ENCODE results near the gene FCER2. TPM values are rescaled to one million over a fixed set of nuclear protein-coding genes. Genes with fewer than 3 reads are reported as not detected.

FCER2 gene
- total and polyA plus RNA-seq, 8 donors = 0.48 to 1.5 TPM; not detected in 6

DNA sequence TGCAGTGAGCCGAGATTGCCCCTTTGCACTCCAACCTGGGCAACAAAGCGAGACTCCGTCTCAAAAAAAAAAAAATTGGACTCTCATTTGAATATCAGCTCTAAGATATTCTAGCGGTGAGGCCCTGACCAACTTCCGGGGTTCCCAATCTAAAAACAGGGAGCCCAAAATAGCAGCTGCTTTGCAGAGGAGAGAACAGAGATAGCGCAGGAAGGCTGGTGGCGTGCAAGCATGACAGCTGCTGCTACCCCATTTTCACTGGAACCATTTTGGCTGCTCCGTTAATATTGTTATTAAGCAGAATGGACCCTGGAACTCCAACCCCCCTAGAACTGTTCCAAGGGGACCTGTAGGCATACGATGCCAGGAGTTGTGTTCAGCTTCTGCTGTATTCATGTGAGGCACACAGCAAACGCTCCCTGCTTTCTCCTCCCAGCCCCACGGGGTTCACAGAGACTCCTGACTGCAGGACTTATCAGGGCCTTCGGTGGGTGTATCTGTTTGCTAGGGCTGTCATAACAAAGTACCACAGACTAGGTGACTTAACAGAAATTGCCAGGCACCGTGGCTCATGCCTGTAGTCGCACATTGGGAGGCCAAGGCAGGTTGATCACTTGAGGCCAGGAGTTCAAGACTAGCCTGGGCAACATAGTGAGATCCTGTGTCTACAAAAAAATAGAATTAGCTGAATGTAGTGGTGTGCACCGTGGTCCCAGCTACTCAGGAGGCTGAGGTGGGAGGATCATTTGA lies 53.5 kb downstream of the FCER2 start:
- DNase-seq = no peak
- no peak for TF ChIP-seq CTCF (IDR thresholded peaks at IDR 0.05)
- TF ChIP-seq POLR2A (IDR thresholded peaks at IDR 0.05) = no peak
- TF ChIP-seq EP300 (IDR thresholded peaks at IDR 0.05) = no peak
- no peak for TF ChIP-seq POLR2AphosphoS5 (IDR thresholded peaks at IDR 0.05)
- Histone ChIP-seq H3K27ac (no peak overlapping the region), H3K27me3 (peaks cover 0 to 40% (median 0%) of the 10 kb centered on the region in 3 donors), H3K4me3 (no peak overlapping the region), H3K4me1 (peaks cover 0 to 31% (median 14%) of the 10 kb centered on the region in 4 donors), H3K9me3 (no peaks in the 10 kb centered on the region), H3K36me3 (peaks cover 0 to 34% (median 30%) of the 10 kb centered on the region in 4 donors)
- intact Hi-C loops (cut with DNase I; ENCODE audit: low total_unique reads) = no loop called here
- WGBS, 5 donors = 67 to 85% (median 76%) methylated on average over 15 of the region's 15 CpGs

GRCh38 chr19:7647156-7647555 lies 54.8 kb downstream of the FCER2 start:
- no peak for DNase-seq
- TF ChIP-seq POLR2A (IDR thresholded peaks at IDR 0.05) (no peak), POLR2AphosphoS5 (IDR thresholded peaks at IDR 0.05) (no peak), EP300 (IDR thresholded peaks at IDR 0.05) (no peak), CTCF (IDR thresholded peaks at IDR 0.05) (no peak)
- Histone ChIP-seq H3K4me3 (no peak overlapping the region), H3K36me3 (peaks cover 0 to 45% (median 39%) of the 10 kb centered on the region in 4 donors), H3K4me1 (peaks cover 0 to 25% (median 5%) of the 10 kb centered on the region in 4 donors), H3K27ac (no peak overlapping the region), H3K9me3 (no peaks in the 10 kb centered on the region), H3K27me3 (peaks cover 0 to 51% (median 0%) of the 10 kb centered on the region in 3 donors)
- WGBS, 5 donors = 85 to 95% (median 92%) methylated on average over 21 to 26 of the region's 26 CpGs
- intact Hi-C loops (cut with DNase I; ENCODE audit: low total_unique reads) = no loop called here

DNA sequence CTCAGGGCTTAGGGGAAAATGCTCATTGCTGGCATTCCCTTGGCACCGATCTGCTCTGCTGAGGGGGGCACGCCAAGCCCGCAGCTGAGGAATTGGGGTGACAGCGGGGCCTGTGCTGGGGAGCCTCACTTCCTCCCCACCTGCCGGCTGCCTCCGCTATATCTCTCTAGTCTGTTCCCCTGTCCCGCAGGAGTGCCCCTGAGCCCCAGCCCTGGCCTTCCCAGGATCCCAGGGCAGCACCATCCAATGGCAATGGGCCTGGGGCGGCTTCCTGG lies 55.6 kb downstream of the FCER2 start:
- DNase-seq = no peak
- Histone ChIP-seq H3K4me3 (no peak overlapping the region), H3K27ac (no peak overlapping the region), H3K4me1 (peaks cover 0 to 17% (median 0%) of the 10 kb centered on the region in 4 donors), H3K27me3 (peaks cover 0 to 52% (median 0%) of the 10 kb centered on the region in 3 donors), H3K9me3 (no peaks in the 10 kb centered on the region), H3K36me3 (peaks cover 0 to 53% (median 42%) of the 10 kb centered on the region in 4 donors)
- WGBS, 5 donors = 69 to 90% (median 87%) methylated on average over 8 of the region's 8 CpGs
- no peak for TF ChIP-seq EP300 (IDR thresholded peaks at IDR 0.05)
- no peak for TF ChIP-seq POLR2AphosphoS5 (IDR thresholded peaks at IDR 0.05)
- TF ChIP-seq CTCF (IDR thresholded peaks at IDR 0.05) = no peak
- TF ChIP-seq POLR2A (IDR thresholded peaks at IDR 0.05) = no peak
- intact Hi-C loops (cut with DNase I; ENCODE audit: low total_unique reads) = no loop called here

DNA sequence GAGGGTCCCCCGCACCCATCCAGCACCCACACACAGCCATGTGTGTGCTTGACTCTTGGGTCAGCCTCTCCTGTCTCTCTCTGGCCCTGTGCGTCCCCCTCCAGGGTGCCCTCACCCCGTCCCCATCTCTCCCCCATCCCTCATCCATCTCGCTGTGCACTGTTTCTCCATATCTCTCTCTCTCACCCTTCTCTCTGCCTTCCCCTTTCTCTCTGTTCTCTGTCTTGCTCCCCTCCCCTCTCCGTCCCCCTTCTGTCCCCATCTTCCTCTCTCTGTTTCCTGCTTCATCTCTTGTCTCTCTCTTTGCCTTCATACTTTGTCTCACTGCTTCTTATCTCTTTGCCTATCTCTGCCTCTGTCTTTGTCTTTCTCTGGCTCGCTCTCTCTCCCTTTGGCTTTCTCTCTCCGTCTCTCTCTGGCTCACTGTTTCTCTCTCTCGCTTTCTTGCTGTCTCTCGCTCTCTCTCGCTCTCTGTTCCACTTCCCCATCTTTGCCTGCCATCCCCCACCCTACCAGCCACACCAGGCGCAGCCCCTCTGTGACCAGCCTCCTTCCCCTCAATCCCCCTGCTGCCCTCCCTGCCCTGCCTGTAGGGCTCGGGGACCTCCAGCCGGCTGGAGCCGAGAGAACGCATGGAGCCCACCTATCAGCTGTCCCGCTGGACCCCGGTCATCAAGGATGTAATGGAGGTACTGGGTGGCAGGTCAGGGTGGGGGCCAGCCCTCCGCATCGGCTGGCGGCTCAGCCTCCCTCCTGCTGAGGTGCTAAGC lies 56.1 kb downstream of the FCER2 start:
- 65 to 80% (median 76%) methylated on average over 19 to 20 of the region's 20 CpGs for WGBS, 5 donors
- Histone ChIP-seq H3K4me3 (no peak overlapping the region), H3K36me3 (peaks cover 0 to 56% (median 45%) of the 10 kb centered on the region in 4 donors)

More for the DNA sequence above, 56.1 kb downstream of the FCER2 start:
- intact Hi-C loops (cut with DNase I; ENCODE audit: low total_unique reads) = no loop called here
- Histone ChIP-seq H3K4me1 (peaks cover 0 to 17% (median 0%) of the 10 kb centered on the region in 4 donors), H3K27me3 (peaks cover 0 to 47% (median 0%) of the 10 kb centered on the region in 3 donors), H3K9me3 (no peaks in the 10 kb centered on the region), H3K27ac (no peak overlapping the region)
- TF ChIP-seq CTCF (IDR thresholded peaks at IDR 0.05) = no peak
- no peak for TF ChIP-seq EP300 (IDR thresholded peaks at IDR 0.05)
- TF ChIP-seq POLR2A (IDR thresholded peaks at IDR 0.05) = no peak
- TF ChIP-seq POLR2AphosphoS5 (IDR thresholded peaks at IDR 0.05) = no peak
- no peak for DNase-seq
